Measurements from ENCODE around the gene CHRD.

DNA sequence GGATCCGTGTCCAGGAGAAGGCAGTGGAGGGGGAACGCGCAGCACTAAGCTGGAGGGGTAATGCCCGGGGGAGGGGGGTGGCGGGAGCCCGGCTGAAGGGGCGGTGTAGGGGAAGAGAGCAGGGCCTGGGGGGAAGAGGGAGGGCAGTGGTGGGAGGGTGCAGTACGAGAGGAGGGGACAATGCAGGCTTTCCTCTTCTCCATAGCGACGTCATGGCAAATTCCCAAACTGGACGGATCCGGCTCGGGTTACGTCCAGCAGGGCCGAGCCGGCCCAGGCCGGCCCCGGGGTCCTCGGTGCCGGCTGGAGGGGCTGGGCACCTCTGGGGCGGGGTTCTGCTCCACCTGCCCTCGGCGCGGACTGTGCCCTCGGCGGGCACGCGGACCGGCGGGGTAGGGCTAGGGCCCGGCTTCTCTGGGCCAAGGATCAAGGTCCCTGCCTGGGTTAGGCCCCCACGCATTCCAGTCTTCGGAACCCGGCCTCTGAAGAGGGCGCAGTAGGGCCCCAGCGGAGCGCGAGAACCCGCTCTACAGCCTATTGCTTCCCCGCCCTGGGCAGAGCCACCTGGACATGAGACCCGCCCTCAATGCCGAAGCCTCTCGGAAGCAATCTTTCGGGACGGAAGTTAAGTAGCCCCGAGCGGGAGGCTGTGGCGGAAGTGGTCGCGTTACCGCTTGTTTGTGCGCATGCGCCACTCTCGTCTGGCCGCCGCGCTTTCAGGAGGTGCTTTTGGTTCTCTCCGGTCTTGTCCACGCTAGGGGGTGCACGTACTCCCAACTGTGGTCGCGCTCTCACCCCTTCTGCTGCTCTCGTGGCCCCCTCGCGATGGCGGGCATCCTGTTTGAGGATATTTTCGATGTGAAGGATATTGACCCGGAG lies 16.9 kb upstream of the CHRD start:
- TF ChIP-seq POLR2AphosphoS5 (IDR thresholded peaks at IDR 0.05; ENCODE audit: low read depth, low read length) = peak; percentile 88
- TF ChIP-seq SPI1 (IDR thresholded peaks at IDR 0.05; ENCODE audit: low read depth, low read length) = 0 out of 2 replicates have a peak, but pooled peaks have one; percentile 28
